HG03139 (cell line): ENCODE results near the gene BICRA.
"Not testable (repeated sequence)": the region's sequence is repeated elsewhere in the genome, so short reads cannot be mapped to it uniquely, and the experiment has no call there.

Experiments used
- ATAC-seq: cut with Tn5 transposase; IDR thresholded peaks from one replicate; pipeline ENCODE4 v1.9.1; 2021; ENCODE audit not compliant: unreplicated experiment

BICRA gene

GRCh38 chr19:47658431-47659348 is 49.8 kb downstream of the BICRA start:
- no peak for ATAC-seq

GRCh38 chr19:47660435-47660832 is 51.5 kb downstream of the BICRA start:
- ATAC-seq: no peak

DNA sequence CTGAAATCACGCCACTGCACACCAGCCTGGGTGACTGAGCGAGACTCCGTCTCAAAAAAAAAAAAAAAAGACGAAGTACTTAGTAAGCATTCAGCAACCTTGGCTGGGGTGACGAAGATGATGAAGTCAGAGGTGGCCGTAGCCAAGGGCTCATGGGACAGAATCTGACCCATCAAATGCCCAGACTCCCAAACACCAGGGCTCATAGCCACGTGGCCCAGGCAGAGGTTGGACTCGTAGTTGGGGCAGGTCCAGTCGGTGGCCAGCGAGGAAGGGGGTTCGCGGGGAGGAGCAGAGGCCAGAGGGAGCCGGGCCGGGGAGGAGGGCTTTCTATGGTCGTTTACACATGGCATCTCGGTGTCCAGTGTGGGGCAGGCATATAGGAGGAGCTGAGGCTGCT is 52.2 kb downstream of the BICRA start:
- ATAC-seq: no peak

DNA sequence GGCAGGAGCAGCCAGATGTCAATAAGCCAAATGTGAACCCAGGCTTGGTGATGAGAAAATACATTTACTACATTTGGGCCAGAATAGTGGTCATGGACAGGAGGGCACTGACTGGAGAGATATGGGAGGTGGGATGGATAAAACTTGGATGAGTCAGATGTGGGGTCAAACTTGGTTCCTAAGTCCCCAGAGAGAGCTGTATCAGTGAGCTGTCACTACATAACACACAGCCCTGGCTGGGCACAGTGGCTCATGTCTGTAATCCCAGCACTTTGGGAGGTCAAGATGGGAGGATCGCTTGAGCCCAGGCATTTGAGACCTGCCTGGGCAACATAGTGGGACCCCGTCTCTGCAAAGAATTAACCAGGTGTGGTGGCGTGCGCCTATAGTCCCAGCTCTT is 52.7 kb downstream of the BICRA start:
- no peak for ATAC-seq

DNA sequence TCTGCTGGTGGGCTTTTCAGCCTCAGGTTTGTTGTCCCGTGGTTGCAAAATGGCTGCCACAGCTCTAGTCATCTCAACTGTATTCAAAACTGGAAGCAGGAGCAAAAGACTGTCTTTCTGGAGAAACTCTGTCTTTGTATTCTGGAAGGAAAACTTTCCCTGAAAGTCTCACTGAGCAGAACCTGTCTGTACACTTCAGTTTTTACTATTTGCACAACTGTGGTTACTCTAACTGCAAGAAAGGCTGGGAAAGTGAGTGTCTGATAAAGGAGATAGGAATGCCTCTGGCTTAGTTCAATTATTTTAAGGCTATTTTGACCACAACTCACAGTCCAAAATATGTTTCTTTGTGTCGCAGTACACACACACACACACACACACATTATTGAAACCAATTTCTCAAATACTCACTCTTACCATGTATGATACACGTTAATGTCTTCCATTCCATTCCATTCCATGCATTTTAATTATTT is 54.5 kb downstream of the BICRA start:
- ATAC-seq: no peak

DNA sequence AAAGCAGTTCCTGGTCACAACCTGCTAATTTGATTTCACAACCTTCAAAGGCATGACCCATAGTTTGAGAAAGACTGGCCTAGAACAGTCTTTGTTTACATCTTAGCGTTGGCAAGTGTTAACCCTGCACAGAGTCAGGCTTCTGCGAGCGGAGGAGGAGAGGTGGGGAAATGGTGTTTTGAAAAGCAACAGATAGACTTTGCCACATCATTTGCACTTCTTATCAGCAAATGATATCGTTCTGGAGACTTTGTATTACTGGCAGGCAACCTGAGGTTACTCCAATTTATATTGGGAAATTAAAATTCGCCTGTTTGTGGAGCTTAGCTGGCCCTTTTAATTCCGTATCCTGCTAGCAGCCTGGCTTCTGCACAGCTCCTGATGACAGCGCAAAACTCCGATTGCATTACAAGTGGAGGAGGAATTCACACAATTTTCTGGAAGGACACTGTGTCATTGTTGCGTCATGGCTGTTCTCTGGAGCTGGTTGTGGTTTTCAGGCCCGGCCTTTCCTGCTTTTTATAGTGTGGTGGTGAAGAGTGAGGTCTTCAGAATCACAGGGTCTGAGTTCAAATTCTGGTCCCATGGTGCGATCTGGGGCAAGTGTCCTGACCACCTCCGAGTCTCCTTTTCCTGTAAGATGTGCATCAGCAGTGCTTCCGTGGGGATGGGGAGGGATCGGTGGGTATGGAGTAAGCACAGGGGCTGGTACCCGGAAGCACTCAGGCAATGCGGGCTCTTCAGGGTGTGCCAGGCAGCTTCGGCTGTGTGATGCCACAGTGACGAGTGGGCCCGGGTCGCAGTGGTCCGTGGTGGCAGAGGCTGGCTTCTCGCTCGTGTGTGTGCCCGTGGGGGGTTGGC is 55.2 kb downstream of the BICRA start:
- ATAC-seq: no peak

- ATAC-seq: not testable (repeated sequence)
Measured at GRCh38 chr19:47668556-47668955, 59.6 kb downstream of the BICRA start.

DNA sequence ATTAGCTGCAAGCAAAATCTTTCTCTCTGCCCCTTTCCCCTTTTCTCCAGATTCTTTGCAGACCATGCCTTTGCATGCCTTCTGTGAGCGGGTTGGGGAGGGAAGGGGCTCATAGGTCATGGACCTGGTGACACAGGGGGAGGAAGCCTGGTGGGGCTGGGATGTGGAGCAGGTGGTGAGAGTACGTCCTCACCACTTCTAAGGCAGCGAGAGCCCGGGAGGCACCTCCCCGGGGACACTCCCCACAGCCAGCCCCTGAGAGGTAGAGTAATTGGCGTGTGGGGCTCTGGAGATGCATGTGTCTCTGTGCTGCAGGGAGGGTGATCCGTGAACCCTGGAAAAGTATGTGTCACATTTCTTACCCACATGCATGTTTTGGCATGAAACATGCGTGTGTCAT is 61.8 kb downstream of the BICRA start:
- no peak for ATAC-seq

DNA sequence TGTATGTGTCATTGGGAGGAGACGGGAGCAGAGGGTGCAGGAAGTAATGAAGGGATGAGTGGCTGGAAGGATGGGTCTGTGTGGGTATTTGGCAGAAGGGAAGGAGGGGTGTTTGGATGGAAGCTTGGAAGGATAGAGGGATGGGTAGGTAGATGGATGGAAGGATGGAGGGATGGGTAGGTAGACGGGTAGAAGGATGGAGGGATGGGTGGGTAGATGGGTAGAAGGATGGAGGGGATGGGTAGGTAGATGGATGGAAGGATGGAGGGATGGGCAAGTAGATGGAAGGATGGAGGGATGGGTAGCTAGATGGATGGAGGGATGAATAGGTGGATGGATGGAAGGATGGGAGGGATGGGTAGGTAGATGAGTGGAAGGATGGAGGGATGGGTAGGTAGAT is 62.6 kb downstream of the BICRA start:
- no peak for ATAC-seq

DNA sequence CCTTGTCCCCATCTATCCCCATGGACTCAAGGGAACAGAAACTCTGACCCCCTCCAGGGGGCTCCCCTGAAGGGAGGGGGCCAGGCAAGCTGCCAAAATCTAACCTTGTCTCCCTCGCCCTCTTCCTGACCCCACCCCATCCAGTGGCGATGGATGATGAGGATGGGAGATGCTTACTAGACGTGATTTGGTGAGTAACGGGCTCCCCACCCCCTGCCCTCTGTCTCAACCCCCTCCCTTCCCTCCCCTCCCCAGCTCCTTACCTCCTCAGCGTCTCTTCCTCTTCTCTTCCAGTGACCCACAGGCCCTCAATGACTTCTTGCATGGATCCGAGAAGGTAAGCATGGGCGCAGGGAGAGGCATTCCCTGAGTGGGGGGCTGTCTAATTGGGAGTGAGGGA is 64.5 kb downstream of the BICRA start:
- ATAC-seq: no peak

DNA sequence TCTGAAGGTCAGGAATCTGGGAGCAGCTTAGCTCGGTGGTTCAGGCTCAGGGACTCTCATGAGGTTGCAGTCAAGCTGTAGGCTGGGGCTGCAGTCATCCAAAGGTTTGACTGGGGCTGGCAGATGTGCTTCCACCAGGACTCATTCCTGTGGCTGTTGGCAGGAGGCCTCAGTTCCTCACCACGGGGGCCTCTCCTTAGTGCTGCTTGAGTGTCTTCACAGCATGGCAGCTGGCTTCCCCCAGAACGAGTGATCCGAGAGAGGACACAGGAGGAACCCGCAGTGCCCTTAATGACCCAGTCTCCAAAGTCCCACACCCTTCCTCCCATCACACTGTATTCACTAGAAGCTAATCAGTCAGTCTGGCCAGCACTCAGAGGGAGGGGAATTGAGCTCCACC is 65.6 kb downstream of the BICRA start:
- ATAC-seq: no peak

GRCh38 chr19:47675271-47675670 is 66.3 kb downstream of the BICRA start:
- ATAC-seq: no peak

DNA sequence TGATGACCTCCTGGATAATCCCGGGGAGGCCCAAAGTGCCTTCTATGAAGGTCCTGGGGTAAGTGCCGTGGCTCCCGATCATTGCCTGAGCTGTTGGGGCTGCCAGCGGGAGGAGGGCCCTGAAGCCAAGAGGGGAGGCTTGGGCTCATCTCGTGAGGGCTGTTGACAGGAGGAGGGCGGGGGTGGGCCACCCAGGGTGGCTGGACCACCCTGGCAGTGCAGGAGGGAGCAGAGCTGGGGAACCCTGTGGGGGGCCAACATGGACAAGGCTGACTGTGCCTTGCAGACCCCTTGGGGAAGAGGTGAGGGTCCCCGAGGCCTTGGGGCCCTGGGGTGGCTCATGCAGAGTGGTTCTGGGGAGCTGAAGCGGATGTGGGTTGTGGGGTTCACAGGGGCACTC is 66.9 kb downstream of the BICRA start:
- no peak for ATAC-seq

DNA sequence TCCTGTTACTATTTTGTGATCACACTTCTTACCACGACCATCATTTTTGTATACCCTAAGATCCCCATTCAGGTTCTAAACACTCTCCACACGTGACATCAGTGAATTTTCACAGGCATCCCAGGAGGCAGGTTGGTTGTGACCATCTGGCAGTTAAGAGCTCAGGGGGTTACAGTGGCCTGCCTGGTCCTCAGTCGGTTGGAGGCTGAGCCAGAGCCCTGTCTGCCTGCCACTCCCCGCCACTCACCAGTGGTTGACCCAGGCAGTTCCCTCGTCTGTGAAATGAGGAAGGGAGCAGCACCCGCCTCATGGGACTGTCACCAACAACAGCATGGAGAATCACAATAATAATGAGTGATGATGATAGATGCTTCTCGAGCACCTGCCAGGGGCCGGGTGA is 67.9 kb downstream of the BICRA start:
- ATAC-seq: no peak

- ATAC-seq: no peak
Measured at GRCh38 chr19:47679251-47679900, 70.4 kb downstream of the BICRA start.

DNA sequence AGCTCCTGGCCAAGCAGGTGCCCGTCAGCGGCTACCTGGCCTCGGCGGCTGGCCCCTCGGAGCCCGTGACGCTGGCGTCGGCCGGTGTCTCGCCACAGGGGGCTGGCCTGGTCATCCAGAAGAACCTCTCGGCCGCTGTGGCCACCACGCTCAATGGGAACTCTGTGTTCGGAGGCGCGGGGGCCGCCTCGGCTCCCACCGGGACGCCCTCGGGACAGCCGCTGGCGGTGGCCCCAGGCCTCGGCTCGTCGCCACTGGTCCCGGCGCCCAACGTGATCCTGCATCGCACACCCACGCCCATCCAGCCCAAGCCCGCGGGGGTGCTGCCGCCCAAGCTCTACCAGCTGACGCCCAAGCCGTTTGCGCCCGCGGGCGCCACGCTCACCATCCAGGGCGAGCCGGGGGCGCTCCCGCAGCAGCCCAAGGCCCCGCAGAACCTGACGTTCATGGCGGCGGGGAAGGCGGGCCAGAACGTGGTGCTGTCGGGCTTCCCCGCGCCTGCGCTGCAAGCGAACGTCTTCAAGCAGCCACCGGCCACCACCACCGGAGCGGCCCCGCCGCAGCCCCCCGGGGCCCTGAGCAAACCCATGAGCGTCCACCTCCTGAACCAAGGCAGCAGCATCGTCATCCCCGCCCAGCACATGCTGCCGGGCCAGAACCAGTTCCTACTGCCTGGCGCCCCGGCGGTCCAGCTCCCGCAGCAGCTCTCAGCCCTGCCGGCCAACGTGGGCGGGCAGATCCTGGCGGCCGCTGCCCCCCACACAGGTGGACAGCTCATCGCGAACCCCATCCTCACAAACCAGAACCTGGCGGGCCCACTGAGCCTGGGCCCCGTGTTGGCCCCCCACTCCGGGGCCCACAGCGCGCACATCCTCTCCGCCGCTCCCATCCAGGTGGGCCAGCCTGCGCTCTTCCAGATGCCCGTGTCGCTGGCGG is 71.3 kb downstream of the BICRA start:
- ATAC-seq: no peak

DNA sequence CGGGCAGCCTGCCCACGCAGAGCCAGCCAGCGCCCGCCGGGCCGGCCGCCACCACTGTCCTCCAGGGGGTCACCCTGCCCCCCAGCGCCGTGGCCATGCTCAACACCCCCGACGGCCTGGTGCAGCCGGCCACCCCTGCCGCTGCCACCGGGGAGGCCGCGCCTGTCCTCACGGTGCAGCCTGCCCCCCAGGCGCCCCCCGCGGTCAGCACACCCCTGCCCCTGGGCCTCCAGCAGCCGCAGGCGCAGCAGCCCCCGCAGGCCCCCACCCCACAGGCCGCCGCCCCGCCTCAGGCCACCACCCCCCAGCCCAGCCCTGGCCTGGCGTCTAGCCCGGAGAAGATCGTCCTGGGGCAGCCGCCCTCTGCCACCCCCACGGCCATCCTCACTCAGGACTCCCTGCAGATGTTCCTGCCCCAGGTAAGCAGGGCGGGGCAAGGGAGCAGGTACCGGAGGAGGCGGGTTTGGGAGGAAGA is 72.0 kb downstream of the BICRA start:
- ATAC-seq: no peak

- ATAC-seq: no peak
Measured at GRCh38 chr19:47681388-47681787, 72.5 kb downstream of the BICRA start.

DNA sequence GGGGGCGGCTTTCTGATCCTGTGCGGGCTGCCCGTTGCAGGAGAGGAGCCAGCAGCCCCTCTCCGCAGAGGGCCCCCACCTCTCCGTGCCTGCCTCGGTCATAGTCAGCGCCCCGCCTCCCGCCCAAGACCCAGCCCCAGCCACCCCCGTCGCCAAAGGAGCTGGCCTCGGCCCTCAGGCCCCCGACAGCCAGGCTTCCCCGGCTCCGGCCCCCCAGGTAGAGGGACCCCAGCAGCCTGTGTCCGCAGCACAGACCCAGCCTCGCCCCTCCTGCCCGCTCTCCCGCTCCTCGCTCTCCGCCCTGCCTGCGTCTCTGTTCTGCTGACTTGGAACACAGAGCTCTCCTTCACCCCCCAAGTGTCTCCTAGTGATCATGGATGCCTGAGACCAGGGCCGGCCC is 73.0 kb downstream of the BICRA start:
- no peak for ATAC-seq

DNA sequence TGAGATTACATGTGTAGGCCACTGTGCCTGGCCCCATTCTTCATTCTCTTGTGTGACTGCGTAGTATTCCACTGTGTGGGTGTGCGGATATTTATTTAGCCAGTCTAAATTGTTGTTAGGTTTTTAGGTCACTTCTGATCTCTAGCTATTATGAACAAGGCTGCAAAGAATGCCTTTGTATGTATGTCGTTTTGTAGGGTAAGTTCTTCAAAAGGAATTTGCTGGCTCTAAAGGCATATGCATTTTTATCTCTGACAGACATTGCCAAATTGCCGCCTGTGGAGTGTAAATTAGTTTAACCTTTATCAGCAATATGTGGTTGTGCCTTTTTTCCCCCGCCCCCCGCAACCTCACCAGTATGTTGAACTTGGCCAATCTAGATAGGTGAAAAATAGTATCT is 74.0 kb downstream of the BICRA start:
- no peak for ATAC-seq
